Duodenal mucosa (tissue), 2 donors: ENCODE results near the gene SLC12A6.
"Not testable (repeated sequence)": the region's sequence is repeated elsewhere in the genome, so short reads cannot be mapped to it uniquely, and the experiment has no call there.

Experiments used
- H3K27ac ChIP-seq: one replicate; pipeline ENCODE4 v1.7.0; 2013; ENCODE audit warnings: low read depth, low read length
- H3K27me3 ChIP-seq, 2 donors: one replicate each; pipeline ENCODE4 v1.7.0; 2013; ENCODE audit warnings: low read length in 2 of 2, control low read depth in 1 of 2; ENCODE audit not compliant: insufficient read depth in 2 of 2, control insufficient read depth in 1 of 2
- H3K36me3 ChIP-seq, 2 donors: one replicate each; pipeline ENCODE4 v1.7.0; 2013; ENCODE audit warnings: low read length in 2 of 2, control low read depth in 1 of 2; ENCODE audit not compliant: insufficient read depth in 2 of 2, control insufficient read depth in 1 of 2
- H3K4me1 ChIP-seq, 2 donors: one replicate each; pipeline ENCODE4 v1.7.0; 2013; ENCODE audit warnings: low read length in 2 of 2, control low read depth in 1 of 2; ENCODE audit not compliant: insufficient read depth in 2 of 2, control insufficient read depth in 1 of 2
- H3K4me3 ChIP-seq, 2 donors: one replicate each; pipeline ENCODE4 v1.7.0; 2013; ENCODE audit warnings: low read length in 2 of 2, low read depth in 1 of 2
- H3K9ac ChIP-seq, 2 donors: one replicate each; pipeline ENCODE4 v1.7.0; 2013; ENCODE audit warnings: low read length in 2 of 2, low read depth in 1 of 2
- H3K9me3 ChIP-seq, 2 donors: one replicate each; pipeline ENCODE4 v1.7.0; 2013; ENCODE audit warnings: low read length in 2 of 2, control low read depth in 1 of 2; ENCODE audit not compliant: control insufficient read depth in 1 of 2

The SLC12A6 gene

DNA sequence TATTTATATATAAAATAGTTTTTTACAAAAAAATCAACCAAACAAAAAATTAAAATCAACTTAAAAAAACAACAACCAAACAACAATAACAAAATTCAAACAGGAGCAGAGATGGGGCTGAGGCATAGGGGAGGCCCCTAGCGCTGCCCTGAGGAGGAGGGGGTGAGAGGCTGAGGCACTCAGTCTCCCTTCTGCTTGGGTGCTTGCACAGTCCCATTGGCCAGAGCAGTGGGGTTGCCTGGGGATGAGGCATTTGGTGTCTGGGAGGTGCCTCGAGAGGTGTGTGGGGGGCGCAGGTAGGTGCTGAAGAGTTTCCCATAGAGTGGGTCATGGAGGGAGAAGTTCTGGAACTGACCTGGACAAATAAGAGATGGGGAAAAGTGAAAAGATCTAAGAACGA, 21.4 kb upstream of the SLC12A6 start:
- Histone ChIP-seq H3K27ac (no peak overlapping the region), H3K4me1 (peaks cover 39 to 44% of the 10 kb centered on the region in 2 donors), H3K4me3 (no peak overlapping the region), H3K9me3 (no peaks in the 10 kb centered on the region), H3K9ac (no peak overlapping the region), H3K36me3 (peaks cover 28 to 84% of the 10 kb centered on the region in 2 donors), H3K27me3 (no peaks in the 10 kb centered on the region)

DNA sequence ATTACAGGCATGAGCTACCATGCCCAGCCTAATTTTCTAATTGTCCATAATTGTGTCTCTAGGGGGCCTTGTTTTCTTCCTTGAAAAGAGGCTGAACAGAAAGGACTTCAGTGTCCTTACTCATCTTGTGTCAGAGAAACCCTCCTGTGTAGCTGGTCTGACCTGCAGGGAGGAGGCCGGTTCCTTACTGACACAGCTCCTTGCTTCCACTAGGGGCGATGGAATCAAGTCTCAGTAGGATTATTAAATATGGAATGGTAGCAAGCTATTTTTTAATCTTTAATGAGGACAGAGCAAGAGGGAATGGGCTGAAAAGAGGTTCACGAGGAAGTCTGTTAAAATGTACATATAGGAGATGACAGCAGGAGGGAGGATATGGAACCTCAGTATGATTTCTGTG, 20.8 kb upstream of the SLC12A6 start:
- Histone ChIP-seq H3K4me1 (peaks cover 35 to 38% of the 10 kb centered on the region in 2 donors), H3K36me3 (peaks cover 28 to 82% of the 10 kb centered on the region in 2 donors)

DNA sequence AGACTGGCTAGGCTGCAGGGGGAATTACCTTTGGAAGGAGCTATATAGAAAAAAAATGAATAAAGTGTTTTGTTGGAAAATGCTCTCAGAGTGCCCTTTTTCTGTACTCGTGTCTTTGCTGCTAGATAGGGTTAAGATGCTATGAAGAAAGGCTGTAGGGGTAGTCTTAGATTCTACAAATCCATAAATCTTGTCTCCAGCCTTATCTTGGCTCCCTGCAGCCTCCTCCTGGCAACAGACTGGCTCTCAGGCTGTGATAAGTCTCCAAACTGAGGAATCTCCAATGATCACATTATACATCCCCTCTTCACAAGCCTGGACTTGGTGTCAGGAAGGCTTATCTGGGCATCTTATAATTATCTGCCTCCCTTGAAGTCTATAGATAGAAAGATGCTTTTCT, 20.1 kb upstream of the SLC12A6 start:
- Histone ChIP-seq H3K9ac (no peak overlapping the region), H3K27me3 (no peaks in the 10 kb centered on the region), H3K9me3 (no peaks in the 10 kb centered on the region), H3K4me1 (peaks cover 28 to 31% of the 10 kb centered on the region in 2 donors), H3K4me3 (no peak overlapping the region), H3K27ac (no peak overlapping the region), H3K36me3 (peaks cover 28 to 78% of the 10 kb centered on the region in 2 donors)

More for the DNA sequence above, 20.8 kb upstream of the SLC12A6 start:
- H3K9ac ChIP-seq, result no peak overlapping the region
- no peaks in the 10 kb centered on the region for H3K27me3 ChIP-seq
- H3K4me3 ChIP-seq, result no peak overlapping the region
- H3K9me3 ChIP-seq, result no peaks in the 10 kb centered on the region
- no peak overlapping the region for H3K27ac ChIP-seq

DNA sequence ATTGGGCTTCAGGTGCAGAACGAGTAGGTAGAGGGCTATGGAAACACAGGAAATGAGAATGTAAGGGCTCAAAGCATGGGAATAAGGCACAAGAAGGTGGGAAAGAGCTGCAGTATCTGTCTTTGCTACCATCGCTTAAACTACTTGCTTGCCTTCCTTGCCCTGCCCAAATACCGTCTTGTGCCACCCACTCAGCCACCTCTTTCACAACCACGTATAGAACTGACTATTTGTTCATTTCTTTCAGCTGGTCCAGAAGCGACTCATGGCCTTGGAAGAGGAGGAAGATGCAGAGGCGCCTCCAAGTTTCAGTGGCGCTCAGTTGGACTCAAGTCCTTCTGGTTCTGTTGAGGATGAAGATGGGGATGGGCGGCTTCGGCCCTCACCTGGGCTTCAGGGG, 17.7 kb upstream of the SLC12A6 start:
- Histone ChIP-seq H3K36me3 (peaks cover 23 to 64% of the 10 kb centered on the region in 2 donors), H3K4me3 (no peak overlapping the region)

DNA sequence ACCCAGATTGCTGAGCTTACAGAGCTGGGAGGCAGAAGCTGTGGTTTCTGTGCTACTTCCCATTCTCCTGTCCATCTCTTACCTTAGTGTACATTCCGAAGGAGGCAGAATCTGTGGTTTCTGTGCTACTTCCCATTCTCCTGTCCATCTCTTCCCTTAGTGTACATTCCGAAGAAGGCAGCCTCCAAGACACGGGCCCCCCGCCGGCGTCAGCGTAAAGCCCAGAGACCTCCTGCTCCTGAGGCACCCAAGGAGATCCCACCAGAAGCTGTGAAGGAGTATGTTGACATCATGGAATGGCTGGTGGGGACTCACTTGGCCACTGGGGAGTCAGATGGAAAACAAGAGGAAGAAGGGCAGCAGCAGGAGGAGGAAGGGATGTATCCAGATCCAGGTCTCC, 16.7 kb upstream of the SLC12A6 start:
- Histone ChIP-seq H3K4me3 (no peak overlapping the region), H3K27ac (no peak overlapping the region), H3K9ac (no peak overlapping the region), H3K36me3 (peaks cover 23 to 55% of the 10 kb centered on the region in 2 donors), H3K9me3 (no peaks in the 10 kb centered on the region), H3K27me3 (no peaks in the 10 kb centered on the region), H3K4me1 (peaks cover 2 to 4% of the 10 kb centered on the region in 2 donors)

More for the DNA sequence above, 17.7 kb upstream of the SLC12A6 start:
- Histone ChIP-seq H3K27ac (no peak overlapping the region), H3K9me3 (no peaks in the 10 kb centered on the region), H3K9ac (no peak overlapping the region), H3K4me1 (peaks cover 12 to 13% of the 10 kb centered on the region in 2 donors), H3K27me3 (no peaks in the 10 kb centered on the region)

DNA sequence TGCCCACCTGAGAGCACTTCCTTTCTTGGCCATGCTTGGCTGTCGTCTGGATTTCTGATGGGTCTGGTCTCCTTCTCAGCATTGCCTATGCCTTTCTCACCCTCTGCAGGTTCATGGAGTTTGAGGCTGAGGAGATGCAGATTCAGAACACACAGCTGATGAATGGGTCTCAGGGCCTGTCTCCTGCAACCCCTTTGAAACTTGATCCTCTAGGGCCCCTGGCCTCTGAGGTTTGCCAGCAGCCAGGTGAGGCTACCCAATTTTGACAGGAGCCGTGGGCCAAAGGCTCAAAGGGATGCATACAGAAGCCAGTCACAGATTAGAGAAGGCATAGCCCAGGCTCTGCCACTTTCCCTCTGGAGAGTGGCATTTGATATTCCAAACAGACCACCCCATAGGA, 16.0 kb upstream of the SLC12A6 start:
- H3K27me3 ChIP-seq, result no peaks in the 10 kb centered on the region
- H3K9ac ChIP-seq, result no peak overlapping the region
- H3K36me3 ChIP-seq, result peaks cover 23 to 49% of the 10 kb centered on the region in 2 donors
- H3K4me1 ChIP-seq, result no peaks in the 10 kb centered on the region
- no peak overlapping the region for H3K27ac ChIP-seq
- H3K4me3 ChIP-seq, result no peak overlapping the region
- H3K9me3 ChIP-seq, result no peaks in the 10 kb centered on the region

DNA sequence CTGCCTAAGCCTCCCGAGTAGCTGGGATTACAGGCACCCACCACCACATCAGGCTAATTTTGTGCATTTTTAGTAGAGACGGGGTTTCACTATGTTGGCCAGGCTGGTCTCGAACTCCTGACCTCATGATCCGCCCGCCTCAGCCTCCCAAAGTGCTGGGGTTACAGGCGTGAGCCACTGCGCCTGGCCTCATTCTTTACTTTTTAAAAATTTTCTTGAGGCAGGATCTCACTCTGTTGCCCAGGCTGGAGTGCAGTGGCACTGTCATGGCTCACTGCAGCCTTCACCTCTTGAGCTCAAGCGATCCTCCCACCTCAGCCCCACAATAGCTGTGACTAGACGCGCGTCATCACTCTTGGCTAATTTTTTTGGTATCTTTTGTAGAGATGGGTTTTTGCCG, 15.4 kb upstream of the SLC12A6 start:
- H3K9me3 ChIP-seq, H3K4me1 ChIP-seq, H3K9ac ChIP-seq, H3K27ac ChIP-seq, H3K27me3 ChIP-seq, H3K4me3 ChIP-seq: not testable (repeated sequence)
- peaks cover 23 to 43% of the 10 kb centered on the region in 2 donors for H3K36me3 ChIP-seq

DNA sequence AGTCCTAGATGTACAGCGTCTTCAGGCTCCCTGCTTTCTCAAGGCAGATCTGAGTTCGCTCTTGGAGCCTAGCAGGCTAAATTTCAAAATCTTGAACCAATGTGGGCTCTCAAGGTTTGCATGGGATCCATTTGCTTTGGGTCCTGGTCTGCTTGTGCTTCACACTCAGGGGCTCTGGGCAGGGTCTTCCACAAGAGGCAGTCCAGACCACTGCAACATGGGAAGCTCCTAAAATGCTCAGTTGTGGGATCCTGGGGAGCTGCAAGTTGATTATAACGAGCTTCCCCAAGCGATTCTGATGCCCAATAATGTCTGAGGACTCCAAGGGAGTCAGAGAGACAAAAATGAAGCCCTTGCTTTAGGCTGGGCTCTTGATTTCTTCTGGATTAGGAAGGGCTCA, 12.2 kb upstream of the SLC12A6 start:
- no peaks in the 10 kb centered on the region for H3K27me3 ChIP-seq
- peaks cover 5 to 11% of the 10 kb centered on the region in 2 donors for H3K36me3 ChIP-seq
- no peaks in the 10 kb centered on the region for H3K4me1 ChIP-seq
- no peak overlapping the region for H3K9ac ChIP-seq
- H3K27ac ChIP-seq, result no peak overlapping the region
- H3K9me3 ChIP-seq, result no peaks in the 10 kb centered on the region
- H3K4me3 ChIP-seq, result no peak overlapping the region

DNA sequence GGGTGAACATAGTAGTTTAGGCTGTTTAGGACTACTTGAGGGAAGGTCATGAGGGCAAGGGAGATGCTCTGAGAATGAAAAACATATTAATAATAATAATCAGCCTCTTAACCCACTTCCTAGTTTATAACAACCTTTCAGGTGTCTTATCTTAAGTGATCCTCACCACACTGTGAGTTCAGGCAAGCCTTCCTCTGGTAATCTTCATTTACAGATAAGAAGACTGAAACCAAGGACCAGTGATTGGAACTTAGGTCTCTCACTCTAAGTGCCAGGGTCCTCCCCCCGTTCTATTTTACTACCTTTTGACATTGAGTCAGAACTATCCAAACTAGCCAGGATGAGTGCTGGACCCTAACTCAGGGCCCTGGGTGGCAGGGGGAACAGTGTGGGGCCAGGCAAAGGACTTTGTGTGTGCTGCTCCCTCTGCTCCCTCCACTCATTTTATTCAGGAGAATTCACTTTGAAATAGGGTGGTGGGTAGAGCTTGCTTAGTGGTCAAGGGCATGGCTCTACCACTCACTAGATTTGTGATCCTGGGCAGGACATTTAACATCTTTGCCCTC, 11.2 kb upstream of the SLC12A6 start:
- Histone ChIP-seq H3K27me3 (no peaks in the 10 kb centered on the region), H3K4me3 (no peak overlapping the region), H3K27ac (no peak overlapping the region), H3K9me3 (no peaks in the 10 kb centered on the region), H3K4me1 (no peaks in the 10 kb centered on the region), H3K36me3 (peaks cover 0 to 4% of the 10 kb centered on the region in 2 donors), H3K9ac (no peak overlapping the region)

DNA sequence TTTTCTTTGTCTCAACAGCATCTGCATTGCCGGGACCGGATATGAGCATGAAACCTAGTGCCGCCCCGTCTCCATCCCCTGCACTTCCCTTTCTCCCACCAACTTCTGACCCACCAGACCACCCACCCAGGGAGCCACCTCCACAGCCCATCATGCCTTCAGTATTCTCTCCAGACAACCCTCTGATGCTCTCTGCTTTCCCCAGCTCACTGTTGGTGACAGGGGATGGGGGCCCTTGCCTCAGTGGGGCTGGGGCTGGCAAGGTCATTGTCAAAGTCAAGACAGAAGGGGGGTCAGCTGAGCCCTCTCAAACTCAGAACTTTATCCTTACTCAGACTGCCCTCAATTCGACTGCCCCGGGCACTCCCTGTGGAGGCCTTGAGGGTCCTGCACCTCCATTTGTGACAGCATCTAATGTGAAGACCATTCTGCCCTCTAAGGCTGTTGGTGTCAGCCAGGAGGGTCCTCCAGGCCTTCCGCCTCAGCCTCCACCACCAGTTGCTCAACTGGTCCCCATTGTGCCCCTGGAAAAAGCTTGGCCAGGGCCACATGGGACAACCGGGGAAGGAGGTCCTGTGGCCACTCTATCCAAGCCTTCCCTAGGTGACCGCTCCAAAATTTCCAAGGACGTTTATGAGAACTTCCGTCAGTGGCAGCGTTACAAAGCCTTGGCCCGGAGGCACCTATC, 10.5 kb upstream of the SLC12A6 start:
- H3K36me3 ChIP-seq, result no peaks in the 10 kb centered on the region
- no peaks in the 10 kb centered on the region for H3K4me1 ChIP-seq
- H3K4me3 ChIP-seq, result no peak overlapping the region
- no peak overlapping the region for H3K9ac ChIP-seq
- H3K27me3 ChIP-seq, result no peaks in the 10 kb centered on the region
- H3K27ac ChIP-seq, result no peak overlapping the region
- no peaks in the 10 kb centered on the region for H3K9me3 ChIP-seq
